Prostate gland (tissue), 2 donors: Measurements from ENCODE around the gene ARHGEF12.

ENCODE experiments used
- POLR2A ChIP-seq: fragments of 450-650 bp; IDR thresholded peaks from one replicate; pipeline ENCODE4 v1.6.1; 2016; ENCODE audit warnings: antibody characterized with exemption, mild to moderate bottlenecking
- TF ChIP-seq, protein P1 (sequence below), 4 experiments: fragments of 200-600 bp in 2 of 4; fragments of 450-650 bp in 2 of 4; sonication (generic) in 2 of 4; IDR thresholded peaks; 1 replicate in 3 of 4; 2 replicates in 1 of 4; pipeline ENCODE4 v1.5.1; 2016 to 2019; ENCODE audit warnings: antibody characterized with exemption in 4 of 4, mild to moderate bottlenecking in 2 of 4, moderate library complexity in 2 of 4

DNA sequence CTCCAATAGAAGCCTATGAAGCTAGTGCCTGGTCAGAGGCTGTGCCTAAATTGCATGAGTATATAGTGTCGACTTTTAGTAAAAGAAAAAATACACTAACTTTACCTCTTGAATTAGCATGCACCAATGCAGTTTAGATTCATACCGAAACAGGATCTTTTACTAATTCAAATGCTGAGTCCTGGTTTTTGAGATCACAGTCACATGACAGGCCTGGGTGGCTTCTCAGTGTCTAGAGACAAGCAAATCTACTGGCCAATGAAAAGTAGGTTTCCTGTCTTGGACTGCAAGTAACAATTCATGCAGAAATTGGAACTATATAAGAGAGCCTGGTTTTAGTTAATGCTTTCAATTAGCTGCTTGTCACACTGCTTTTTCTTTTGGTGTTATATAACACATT is 7.2 kb downstream of the ARHGEF12 start:
- no peak for TF ChIP-seq POLR2A
- TF ChIP-seq, protein P1, sequence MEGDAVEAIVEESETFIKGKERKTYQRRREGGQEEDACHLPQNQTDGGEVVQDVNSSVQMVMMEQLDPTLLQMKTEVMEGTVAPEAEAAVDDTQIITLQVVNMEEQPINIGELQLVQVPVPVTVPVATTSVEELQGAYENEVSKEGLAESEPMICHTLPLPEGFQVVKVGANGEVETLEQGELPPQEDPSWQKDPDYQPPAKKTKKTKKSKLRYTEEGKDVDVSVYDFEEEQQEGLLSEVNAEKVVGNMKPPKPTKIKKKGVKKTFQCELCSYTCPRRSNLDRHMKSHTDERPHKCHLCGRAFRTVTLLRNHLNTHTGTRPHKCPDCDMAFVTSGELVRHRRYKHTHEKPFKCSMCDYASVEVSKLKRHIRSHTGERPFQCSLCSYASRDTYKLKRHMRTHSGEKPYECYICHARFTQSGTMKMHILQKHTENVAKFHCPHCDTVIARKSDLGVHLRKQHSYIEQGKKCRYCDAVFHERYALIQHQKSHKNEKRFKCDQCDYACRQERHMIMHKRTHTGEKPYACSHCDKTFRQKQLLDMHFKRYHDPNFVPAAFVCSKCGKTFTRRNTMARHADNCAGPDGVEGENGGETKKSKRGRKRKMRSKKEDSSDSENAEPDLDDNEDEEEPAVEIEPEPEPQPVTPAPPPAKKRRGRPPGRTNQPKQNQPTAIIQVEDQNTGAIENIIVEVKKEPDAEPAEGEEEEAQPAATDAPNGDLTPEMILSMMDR (IDR thresholded peaks at IDR 0.05) = no peak
